ENCODE data around the gene MRPL58. TPM values are rescaled to one million over a fixed set of nuclear protein-coding genes. Genes with fewer than 3 reads are reported as not detected.

MRPL58 gene
- polyA plus RNA-seq, 3 donors, result 18.9 to 52.6 (median 44.4) TPM

DNA sequence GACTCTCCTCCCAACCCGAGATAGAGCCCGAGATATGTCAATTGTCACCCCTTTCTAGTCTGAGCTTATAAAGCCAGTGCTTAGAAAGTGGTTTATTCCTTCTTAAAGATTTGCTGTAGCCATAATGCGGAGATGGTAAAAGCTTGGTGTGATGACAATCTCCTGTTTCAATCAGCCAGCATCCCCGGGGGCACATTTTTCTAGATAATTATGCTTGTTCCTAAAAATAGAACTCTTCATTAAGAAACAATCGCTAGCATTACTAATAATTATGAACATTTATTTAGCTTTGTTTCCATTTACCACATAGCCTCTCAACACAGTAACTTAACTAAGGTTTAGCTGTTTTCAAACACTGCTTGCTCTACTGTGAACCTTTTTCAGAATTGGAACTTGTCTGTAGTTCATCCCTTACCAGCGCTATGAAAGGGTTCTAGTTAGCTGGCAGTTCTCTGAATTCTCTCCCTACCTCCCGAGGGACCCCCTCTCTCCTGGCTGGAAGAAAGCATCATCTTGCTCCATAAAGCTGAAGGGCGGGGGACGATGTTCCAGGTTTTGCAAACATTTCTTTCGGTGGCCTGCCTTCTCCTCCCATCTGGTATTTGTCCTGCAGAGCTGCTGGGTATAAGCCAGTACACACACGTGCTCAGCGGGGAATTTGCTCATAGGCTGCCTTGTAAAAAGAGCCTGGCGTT lies 922 bp upstream of the MRPL58 start:
- Histone ChIP-seq H3K4me3 (replicated peaks in 1 of 3; ENCODE audit: low read depth in 2 of 3, low read length in 3 of 3) (peak overlapping the region in 1 of 3 experiments; percentile 97), H3K9ac (ENCODE audit: insufficient read depth, low read length, poor library complexity, severe bottlenecking) (no peak overlapping the region)
- H3K27me3 Mint-ChIP-seq (ENCODE audit: low read depth in 3 of 3), result peaks cover 1 to 8% (median 4%) of the 10 kb centered on the region in 3 donors

DNA sequence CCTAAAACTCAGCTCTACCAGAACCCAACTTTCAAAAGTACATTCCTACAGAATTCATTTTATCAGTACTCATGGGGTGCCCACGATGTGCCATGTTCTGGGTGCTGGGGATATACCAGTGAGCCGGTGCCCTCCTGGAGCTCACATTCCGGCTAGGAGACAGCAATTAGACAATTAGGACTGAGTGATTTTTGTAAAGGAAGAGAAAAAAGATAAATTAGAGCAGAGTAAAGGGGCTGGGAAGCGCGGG lies 449 bp upstream of the MRPL58 start:
- Histone ChIP-seq H3K4me1 (ENCODE audit: control insufficient read depth in 1 of 2, insufficient read depth in 2 of 2, low read length in 2 of 2) (peaks cover 17 to 22% of the 10 kb centered on the region in 2 donors), H3K4me3 (replicated peaks in 1 of 3; ENCODE audit: low read depth in 2 of 3, low read length in 3 of 3) (peak overlapping the region; percentile 90 to 97 (median 94)), H3K79me2 (ENCODE audit: insufficient read depth, low read length) (peaks cover 19% of the 10 kb centered on the region), H3K27me3 (ENCODE audit: control insufficient read depth in 2 of 2, insufficient read depth in 2 of 2, low read length in 2 of 2) (no peaks in the 10 kb centered on the region), H3K27ac (ENCODE audit: low read depth in 1 of 2, low read length in 2 of 2) (peak overlapping the region in 1 of 2 donors; percentile 18), H3K9me3 (replicated peaks in 1 of 2; ENCODE audit: control insufficient read depth in 1 of 2, insufficient read depth in 1 of 2, low read length in 2 of 2) (no peaks in the 10 kb centered on the region), H2AFZ (ENCODE audit: insufficient read depth, low read depth, low read length, poor library complexity, severe bottlenecking) (peak overlapping the region; percentile 97), H3K36me3 (replicated peaks in 1 of 2; ENCODE audit: control insufficient read depth in 1 of 2, insufficient read depth in 2 of 2, low read length in 2 of 2) (peaks cover 9 to 10% of the 10 kb centered on the region in 2 donors), H4K20me1 (ENCODE audit: insufficient read depth, low read length) (peaks cover 20% of the 10 kb centered on the region), H3K4me2 (replicated peaks; ENCODE audit: extremely low read depth, low read length, poor library complexity, severe bottlenecking) (peak overlapping the region; percentile 94), H3K9ac (ENCODE audit: insufficient read depth, low read length, poor library complexity, severe bottlenecking) (peak overlapping the region; percentile 82)
- Mint-ChIP-seq H3K4me3 (peak overlapping the region; percentile 93 to 97), H3K9me3 (no peaks in the 10 kb centered on the region), H3K36me3 (peaks cover 11 to 12% of the 10 kb centered on the region in 2 donors), H3K4me1 (peaks cover 20% of the 10 kb centered on the region), H3K27me3 (ENCODE audit: low read depth in 3 of 3) (peaks cover 1 to 8% (median 4%) of the 10 kb centered on the region in 3 donors), H3K27ac (peak overlapping the region in 1 of 7 donors; percentile 56)
- TF ChIP-seq, protein P1, sequence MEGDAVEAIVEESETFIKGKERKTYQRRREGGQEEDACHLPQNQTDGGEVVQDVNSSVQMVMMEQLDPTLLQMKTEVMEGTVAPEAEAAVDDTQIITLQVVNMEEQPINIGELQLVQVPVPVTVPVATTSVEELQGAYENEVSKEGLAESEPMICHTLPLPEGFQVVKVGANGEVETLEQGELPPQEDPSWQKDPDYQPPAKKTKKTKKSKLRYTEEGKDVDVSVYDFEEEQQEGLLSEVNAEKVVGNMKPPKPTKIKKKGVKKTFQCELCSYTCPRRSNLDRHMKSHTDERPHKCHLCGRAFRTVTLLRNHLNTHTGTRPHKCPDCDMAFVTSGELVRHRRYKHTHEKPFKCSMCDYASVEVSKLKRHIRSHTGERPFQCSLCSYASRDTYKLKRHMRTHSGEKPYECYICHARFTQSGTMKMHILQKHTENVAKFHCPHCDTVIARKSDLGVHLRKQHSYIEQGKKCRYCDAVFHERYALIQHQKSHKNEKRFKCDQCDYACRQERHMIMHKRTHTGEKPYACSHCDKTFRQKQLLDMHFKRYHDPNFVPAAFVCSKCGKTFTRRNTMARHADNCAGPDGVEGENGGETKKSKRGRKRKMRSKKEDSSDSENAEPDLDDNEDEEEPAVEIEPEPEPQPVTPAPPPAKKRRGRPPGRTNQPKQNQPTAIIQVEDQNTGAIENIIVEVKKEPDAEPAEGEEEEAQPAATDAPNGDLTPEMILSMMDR (IDR thresholded peaks at IDR 0.05), result no peak
- DNase-seq, result no peak
- WGBS (ENCODE audit: insufficient coverage), result 70% methylated on average over 4 of the region's 5 CpGs
- intact Hi-C loops (cut with micrococcal nuclease), result no loop called here

More for the DNA sequence above, 922 bp upstream of the MRPL58 start:
- Histone ChIP-seq H3K79me2 (ENCODE audit: insufficient read depth, low read length) (peaks cover 19% of the 10 kb centered on the region), H3K36me3 (replicated peaks in 1 of 2; ENCODE audit: control insufficient read depth in 1 of 2, insufficient read depth in 2 of 2, low read length in 2 of 2) (peaks cover 4 to 5% of the 10 kb centered on the region in 2 donors), H3K9me3 (replicated peaks in 1 of 2; ENCODE audit: control insufficient read depth in 1 of 2, insufficient read depth in 1 of 2, low read length in 2 of 2) (no peaks in the 10 kb centered on the region), H4K20me1 (ENCODE audit: insufficient read depth, low read length) (peaks cover 17% of the 10 kb centered on the region), H3K4me2 (replicated peaks; ENCODE audit: extremely low read depth, low read length, poor library complexity, severe bottlenecking) (peak overlapping the region; percentile 94), H3K27ac (ENCODE audit: low read depth in 1 of 2, low read length in 2 of 2) (no peak overlapping the region), H2AFZ (ENCODE audit: insufficient read depth, low read depth, low read length, poor library complexity, severe bottlenecking) (peak overlapping the region; percentile 97), H3K27me3 (ENCODE audit: control insufficient read depth in 2 of 2, insufficient read depth in 2 of 2, low read length in 2 of 2) (no peaks in the 10 kb centered on the region), H3K4me1 (ENCODE audit: control insufficient read depth in 1 of 2, insufficient read depth in 2 of 2, low read length in 2 of 2) (peaks cover 17 to 22% of the 10 kb centered on the region in 2 donors)
- intact Hi-C loops (cut with micrococcal nuclease), result no loop called here
- H3K9me3 Mint-ChIP-seq, result no peaks in the 10 kb centered on the region
- H3K4me1 Mint-ChIP-seq, result peaks cover 20% of the 10 kb centered on the region
- DNase-seq, result no peak
- H3K4me3 Mint-ChIP-seq, result peak overlapping the region in 1 of 2 donors; percentile 93
- H3K36me3 Mint-ChIP-seq, result peaks cover 7 to 8% of the 10 kb centered on the region in 2 donors
- no peak overlapping the region for H3K27ac Mint-ChIP-seq
- TF ChIP-seq, protein P1 (IDR thresholded peaks at IDR 0.05), result no peak
- WGBS (ENCODE audit: insufficient coverage), result 97% methylated on average over 4 of the region's 13 CpGs
